ENCODE measurements around the gene STK31.
"Not testable (repeated sequence)": the region's sequence is repeated elsewhere in the genome, so short reads cannot be mapped to it uniquely, and the experiment has no call there.

- not testable (repeated sequence) for TF ChIP-seq MYC (IDR thresholded peaks at IDR 0.05; ENCODE audit: low read depth, low read length); CTCF (IDR thresholded peaks at IDR 0.05; ENCODE audit: extremely low read depth in 1 of 2, insufficient read depth in 1 of 2, low read depth in 1 of 2, low read length in 2 of 2); POLR2AphosphoS5 (IDR thresholded peaks at IDR 0.05; ENCODE audit: insufficient read depth, low read depth, low read length); EZH2 (IDR thresholded peaks at IDR 0.05; ENCODE audit: borderline replicate concordance, low read depth, low read length, severe bottlenecking); POLR2A (IDR thresholded peaks at IDR 0.05; ENCODE audit: low read depth, low read length); GATA2 (IDR thresholded peaks at IDR 0.05; ENCODE audit: insufficient read depth, insufficient read length, low read depth, low read length); FOS (IDR thresholded peaks at IDR 0.05; ENCODE audit: borderline replicate concordance, insufficient read depth, low read length)
These were observed 48.8 kb downstream of the STK31 start for GRCh38 chr7:23758839-23759238.
